Inflammatory macrophage treated with lipopolysaccharide for 1 hour (primary cell): Measurements from ENCODE around the gene AIPL1.

Experiments
- DNase-seq, 2 donors: peaks; one replicate each; pipeline ENCODE4 v3.0.0-alpha.2; 2020 to 2022

AIPL1 gene

DNA sequence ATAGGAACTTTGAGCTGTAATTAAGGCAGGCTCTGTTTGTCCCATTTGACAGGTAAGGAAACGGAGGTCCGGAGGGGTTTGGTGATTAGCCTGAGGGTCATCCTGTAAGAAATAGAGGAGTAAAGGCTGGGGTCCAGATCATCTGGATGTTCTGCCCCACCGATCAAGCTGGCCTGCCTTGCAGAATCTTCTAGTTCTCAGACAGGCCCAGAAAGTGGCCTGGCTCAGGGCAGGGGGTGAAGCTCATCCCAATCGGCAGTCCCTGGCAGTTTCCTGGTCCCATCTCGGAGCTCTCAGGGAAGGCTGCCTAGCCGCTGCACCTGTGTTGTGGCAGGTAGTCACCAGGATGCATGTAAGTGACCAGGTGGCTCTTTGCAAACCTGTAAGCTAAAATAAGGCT lies 13.6 kb upstream of the AIPL1 start:
- no peak for DNase-seq

DNA sequence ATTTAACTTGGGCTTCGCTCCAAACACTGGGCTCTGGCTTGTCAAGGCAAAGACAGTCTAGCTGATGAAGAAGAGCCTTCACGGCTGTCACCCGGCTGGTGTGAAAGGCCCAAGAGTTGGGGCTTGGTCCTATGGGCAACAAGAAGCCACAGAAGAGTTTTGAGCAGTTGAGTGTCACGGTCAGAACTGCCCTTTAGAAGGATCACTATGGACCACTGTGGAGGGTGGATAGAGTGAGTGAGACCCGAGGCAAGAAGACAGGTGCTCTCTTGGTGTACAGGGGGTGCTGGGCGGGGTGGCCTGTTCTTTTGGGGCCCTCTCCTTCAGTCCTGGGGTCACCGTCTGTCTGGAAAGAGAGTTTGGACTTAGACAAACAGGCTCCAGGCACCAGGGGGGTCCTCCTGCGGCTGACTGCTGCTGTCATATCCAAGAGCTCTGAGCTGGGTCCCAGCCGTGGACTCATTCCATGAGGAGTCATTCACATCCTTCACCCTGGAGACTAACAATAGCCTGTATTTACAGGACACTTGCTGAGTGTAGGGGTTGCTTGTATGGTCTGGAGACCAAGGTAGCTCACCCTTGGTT lies 11.7 kb upstream of the AIPL1 start:
- DNase-seq: no peak

DNA sequence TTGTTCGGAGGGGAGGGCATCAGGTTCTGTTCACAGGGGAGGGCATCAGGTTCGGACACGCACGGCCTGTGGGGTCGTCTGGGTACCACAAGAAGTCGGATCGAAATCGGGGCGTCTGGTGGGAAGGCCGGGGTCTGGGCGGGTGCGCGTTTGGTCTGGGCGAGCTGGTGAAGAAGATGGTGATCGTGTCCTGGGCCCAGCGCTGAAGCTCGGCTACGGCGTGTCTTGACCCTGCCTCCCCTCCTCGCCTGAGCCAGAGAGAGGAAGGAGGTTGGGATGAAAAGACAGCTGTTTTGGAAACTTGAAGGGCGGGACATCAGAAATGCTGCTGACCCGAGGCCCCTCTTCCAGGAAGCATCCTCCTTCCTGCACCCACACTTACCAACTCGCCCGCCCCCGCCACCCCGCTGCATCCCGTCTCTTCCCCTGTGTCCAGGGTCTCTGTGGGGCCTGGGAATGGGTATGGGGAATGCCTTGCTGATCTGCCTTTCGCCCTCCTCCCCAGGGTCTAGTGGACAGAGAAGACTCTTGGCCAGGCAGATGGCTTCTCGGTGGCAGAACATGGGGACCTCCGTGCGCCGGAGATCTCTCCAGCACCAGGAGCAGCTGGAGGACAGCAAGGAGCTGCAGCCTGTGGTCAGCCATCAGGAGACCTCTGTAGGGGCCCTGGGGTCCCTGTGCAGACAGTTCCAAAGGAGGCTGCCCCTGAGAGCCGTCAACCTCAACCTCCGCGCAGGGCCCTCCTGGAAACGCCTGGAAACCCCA lies 9.8 kb upstream of the AIPL1 start:
- no peak for DNase-seq

DNA sequence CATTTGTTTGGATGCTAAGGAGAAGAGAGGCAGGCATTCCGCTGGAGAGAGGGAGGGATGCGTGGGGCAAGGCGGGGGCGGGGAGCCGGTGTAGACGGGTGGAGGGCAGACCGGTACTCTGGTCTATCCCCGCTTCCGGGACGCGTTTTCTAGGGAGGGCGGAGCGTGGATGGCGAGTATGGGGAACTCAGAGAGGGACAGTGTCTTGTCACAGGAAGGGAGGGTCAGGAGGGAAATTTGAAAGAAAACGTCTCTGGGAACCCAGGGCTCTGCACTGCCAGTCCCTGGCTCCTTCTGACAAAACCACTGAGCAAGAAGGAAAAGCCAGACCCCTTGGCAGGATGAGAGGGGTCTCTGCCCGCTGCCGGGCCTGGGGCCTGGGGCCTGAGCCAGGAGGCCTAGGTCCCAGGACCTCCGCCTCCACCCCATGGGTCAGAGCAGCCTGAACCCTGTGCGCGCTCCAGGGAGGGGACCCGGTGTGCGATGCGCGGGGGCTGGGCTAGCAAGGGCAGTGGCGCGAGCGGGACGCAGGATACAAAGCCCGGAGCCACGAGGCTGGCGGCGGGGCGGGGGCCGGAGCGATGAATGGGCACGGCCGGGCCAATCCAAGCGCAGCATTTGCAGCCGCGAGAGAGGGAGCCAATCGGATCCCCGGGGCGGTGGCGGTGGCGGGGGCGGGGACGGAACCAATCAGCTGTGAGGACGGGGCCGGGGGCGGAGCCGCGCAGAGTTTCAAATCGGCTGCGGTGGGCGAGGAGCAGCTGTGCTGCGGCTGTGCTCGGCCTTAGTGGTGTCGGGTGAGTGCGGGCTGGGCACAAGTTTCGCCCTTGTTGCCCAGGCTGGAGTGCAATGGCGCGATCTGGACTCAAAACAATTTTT lies 9.0 kb upstream of the AIPL1 start, which contains the start of gene PIMREG:
Gene PIMREG, plus strand, starts transcription at position 764 of the 879 bp plus-strand sequence. CDS start 656 bp downstream, outside the sequence.
- DNase-seq: peak; percentile 89 to 95

GRCh38 chr17:6442775-6443174 lies 7.9 kb upstream of the AIPL1 start:
- no peak for DNase-seq

DNA sequence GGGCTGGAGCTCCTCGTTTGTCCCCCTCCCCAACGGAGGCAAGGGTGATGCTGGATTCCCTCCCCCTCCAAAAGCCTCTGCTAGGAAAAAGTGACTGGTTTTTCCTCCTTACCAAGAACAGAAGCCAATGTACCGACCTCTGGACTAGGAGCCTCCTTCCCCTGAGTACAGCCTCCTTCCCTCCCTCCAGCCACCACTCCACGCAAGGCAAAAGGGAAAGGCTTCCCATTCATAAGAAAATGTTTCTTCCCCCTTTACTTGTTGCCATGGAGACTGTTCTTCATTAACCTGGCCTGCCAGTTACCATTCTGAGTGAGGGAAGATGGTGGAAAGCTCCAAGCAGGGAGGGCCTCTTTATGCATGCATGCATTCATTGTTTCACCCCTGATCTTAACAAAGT lies 5.0 kb upstream of the AIPL1 start:
- no peak for DNase-seq

- no peak for DNase-seq
These were observed 3.0 kb upstream of the AIPL1 start for GRCh38 chr17:6437956-6438355.

GRCh38 chr17:6437466-6437865 lies 2.5 kb upstream of the AIPL1 start:
- DNase-seq: no peak

- peak; percentile 47 to 81 for DNase-seq
These were observed 1.0 kb upstream of the AIPL1 start for GRCh38 chr17:6435968-6436367.

DNA sequence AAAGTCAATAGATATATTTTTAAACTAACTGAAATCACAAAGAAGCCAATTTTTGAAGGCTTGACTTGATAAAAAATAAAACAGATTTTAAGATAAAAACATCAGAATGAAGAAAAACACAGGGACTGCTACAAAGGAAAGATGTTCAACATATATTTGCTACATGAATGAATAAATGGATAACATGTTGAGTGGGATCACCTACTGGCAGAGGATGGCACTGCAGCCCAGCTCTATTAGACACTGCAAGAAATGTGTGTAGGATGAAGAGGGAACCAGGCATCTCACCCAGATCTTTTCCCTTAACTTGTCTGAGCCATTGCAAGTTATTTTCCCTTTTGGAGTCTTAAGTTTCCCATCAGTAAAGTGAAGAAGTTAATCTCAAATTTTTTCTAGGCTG lies 4.2 kb downstream of the AIPL1 start:
- DNase-seq: peak in 1 of 2 donors; percentile 23

- no peak for DNase-seq
These were observed 5.7 kb downstream of the AIPL1 start for GRCh38 chr17:6429266-6429665.

DNA sequence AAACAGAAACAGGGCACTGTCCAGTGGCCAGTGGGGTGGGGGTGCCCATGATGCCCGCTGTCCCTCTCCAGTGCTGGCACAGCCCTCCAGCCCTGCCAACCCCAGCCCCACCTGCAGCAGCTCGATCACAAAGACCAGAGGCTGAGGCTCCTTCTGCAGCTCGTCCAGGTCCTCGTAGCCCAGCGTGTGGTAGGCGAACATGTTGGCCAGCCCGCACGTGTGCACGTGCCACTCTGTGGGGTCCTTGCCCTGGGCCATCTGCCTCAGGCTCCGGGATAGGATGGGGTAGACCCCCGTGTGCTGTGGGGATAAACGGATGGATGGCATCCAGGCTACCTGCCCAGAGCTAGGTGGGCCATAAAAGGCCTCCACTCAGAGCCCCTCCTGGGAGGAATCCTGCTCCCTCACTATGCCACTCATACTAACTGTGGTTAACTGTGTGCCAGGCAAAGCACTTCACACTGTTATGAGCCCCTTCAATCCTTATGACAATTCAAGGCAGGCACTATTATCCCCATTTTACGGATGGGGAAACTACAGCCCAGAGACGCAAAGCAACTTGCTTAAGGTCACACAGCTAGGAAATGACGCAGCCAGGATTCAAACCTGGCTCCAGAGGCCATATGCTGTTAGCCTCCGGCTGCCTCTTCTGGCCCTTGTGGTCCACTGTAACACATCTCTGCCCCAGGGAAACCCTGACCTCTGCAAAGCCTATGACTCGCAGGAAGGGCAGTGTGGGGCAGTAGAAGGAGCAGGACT lies 6.5 kb downstream of the AIPL1 start:
- no peak for DNase-seq

DNA sequence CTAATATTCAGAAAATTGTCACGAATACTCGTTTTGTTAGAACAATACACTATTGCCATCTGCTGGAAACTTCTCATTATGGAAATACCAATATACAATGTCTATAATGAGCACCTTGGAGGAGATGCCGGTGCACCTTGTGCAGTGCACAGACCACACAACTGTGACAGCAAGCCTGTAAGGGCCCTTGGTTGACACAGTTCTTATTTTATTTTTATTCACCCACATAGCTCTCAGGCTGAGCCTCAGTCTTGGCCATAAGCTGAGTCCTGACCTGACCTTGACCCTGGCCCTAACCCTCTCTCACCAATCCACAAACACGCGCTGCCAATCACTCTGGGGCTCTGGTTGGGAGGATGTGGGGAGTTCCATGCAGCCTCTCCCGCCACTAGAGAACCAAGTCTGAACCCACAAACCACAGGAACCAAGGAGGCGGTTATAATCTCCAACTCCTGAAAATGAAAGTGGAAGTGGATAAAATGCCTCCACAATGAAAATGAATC lies 7.6 kb downstream of the AIPL1 start:
- DNase-seq: peak; percentile 62 to 71

DNA sequence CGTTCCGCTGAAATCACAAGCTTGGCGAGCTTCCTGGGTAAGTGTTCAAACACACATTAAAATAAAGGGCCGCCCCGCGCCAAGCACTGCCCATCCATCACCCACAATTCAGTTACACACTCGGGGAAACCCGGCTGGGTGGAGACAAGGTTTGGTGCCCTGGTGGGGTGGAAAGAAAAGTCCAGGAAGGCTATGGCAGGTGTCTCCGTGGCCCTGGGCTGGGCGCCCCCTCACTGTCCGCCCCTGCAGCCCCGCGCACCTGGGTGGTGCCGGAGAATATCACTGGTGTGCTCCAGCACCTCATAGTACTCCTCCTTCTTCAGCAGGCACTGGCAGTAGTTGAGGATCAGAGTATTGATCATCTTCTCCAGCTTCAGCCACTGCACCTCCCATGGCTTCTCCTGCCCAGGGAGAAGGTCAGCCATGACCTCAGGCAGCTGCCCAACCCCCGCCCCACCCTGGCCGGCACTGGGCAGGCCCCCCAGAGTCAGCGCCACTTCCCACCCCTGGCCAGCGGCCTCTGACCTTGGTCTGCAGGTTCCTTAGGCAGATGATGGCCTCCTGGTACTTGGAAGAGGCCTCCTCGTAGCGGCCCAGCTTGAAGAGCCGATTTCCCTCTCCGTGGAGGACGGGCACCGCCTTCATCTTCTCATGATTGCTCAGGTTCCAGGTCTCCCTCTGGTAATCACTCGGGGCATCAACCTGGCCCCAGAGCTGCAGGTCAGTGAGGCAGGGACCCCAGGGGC lies 8.4 kb downstream of the AIPL1 start:
- DNase-seq: no peak

DNA sequence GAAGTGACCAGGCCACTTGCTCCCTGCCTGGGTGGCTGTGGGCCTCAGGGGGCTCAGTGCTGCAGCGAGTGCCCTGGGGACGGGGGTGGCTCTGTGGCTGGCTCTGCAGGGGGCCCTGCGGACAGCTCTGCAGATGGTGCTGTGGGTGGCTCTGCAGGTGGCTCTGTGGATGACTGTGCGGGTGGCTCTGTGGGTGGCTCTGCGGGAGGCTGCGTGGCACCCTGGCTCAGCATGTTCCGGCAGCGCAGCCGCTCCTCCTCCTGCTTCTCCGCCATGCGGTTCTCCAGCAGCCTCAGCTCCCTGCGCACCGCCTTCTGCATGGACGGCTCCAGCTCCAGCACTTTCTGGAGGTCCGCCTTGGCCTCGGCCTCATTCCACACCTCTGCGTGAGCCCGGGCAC lies 9.5 kb downstream of the AIPL1 start:
- no peak for DNase-seq

GRCh38 chr17:6423931-6424330 lies 11.0 kb downstream of the AIPL1 start:
- DNase-seq: no peak

DNA sequence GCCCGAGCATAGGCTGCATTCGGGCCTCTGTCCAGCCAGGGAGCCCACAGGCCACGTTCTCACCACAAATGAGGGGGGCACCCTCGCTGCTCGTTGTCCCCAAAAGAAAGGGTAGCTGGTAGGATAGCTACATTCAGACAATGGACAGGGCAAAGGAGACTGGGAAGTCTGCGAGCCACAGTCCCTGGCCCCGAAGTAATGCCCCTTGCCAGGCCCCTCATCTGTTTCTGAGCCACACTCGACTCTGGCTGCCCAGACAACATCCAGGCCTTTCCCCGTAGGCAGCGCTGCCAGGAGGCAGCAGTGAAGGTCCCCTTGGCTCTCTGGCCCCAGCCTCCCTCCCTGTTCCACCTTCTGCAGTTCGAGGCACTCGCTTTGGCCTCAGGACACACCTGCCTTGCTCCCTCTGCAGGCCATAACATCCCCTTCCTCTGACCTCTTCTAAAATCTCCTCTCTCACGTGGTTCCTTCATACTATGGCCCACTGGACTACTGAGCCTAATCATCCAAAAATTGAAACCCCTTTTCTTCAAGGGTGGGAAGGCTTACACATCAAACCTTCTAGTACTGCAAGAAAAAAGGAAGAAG lies 12.2 kb downstream of the AIPL1 start:
- DNase-seq: no peak

DNA sequence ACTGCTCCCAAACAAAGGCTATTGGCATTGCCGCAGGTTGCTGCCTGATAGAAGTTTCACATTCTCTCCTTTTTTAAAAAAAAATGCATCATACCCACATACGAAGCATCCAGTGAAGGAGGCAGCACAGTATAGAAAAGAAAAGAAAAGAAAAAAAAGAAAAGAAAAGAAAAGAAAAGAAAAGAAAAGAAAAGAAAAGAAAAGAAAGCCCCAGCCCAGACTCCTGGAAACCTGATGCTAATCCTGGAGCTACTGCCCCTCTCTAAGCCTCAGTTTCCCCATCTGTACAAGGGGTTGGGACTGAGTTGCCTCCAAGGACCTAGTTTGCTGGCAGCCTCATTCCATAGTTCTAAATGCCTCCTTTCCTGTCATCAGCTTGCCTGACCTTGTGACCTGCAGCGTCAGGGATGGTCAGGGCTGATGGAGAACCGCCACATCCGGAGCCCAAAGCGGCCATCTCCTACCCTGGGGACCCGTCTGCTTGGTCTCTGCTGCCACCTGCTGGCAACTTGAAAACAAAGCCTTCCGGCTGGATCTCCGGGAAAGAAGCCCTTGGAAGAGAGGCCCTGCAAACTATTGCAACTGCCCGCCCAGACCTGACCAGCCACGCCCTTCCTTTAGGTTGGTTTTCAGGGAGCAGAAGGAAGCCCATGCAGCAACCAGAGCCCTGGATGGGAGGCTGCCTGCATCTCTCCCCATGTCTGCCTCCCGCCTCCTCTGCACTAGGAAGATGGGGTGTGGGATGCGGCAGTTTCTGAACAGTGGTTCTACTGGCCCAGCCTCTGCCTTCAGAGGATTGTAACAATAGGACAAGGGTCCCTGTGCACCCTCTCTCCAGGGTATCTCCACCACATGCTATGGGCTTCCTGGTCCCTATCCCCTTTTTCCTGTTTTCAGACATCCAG lies 13.0 kb downstream of the AIPL1 start:
- DNase-seq: peak; percentile 65 to 90

DNA sequence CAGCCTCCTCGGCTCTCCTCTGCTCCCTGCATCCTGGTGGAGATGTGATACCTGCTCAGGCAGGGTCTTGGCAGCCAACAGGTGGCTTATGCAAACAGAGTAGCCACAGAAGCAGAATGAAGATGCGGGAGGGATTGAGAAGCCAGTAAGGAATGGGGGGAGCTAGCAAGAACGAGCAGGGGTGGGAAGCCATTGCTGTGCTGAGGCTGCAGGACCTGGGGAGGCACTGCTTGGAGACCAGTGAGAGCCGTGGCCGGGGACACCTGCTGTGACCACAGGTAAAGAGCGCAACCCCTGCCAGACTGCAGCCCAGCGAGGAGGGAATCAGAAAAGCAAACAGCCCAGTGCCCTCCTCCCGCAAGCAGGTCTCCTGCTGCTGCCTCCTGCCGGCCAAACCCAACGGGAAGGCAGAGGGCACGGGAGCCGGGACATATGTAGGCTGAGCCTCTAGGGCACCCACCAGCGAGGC lies 14.7 kb downstream of the AIPL1 start:
- peak in 1 of 2 donors; percentile 22 for DNase-seq

GRCh38 chr17:6415616-6416015 lies 19.3 kb downstream of the AIPL1 start:
- DNase-seq: no peak
